ENCODE measurements around the gene ATOX1.

GRCh38 chr5:151757233-151758140 lies 944 bp downstream of the ATOX1 start:
- TF ChIP-seq CTCF (IDR thresholded peaks at IDR 0.05; ENCODE audit: low read length) (no peak), EZH2 (optimal IDR thresholded peaks at IDR 0.05; ENCODE audit: low read depth, low read length) (no peak)
